H1 (cell line): ENCODE data around the gene BRMS1. TPM values are rescaled to one million over a fixed set of nuclear protein-coding genes. Genes with fewer than 3 reads are reported as not detected.

Source experiments
- CTCF ChIA-PET: fragments of 300-600 bp; sonication (Branson Sonifier 250); formaldehyde crosslinking; loops from one replicate; lab custom pipeline; 2021; ENCODE audit not compliant: partially characterized antibody; lab: Charles Lee
- POLR2A ChIA-PET: fragments of 300-600 bp; sonication (Branson Sonifier 250); formaldehyde crosslinking; loops from one replicate; lab custom pipeline; 2021; ENCODE audit warnings: inconsistent platforms; ENCODE audit not compliant: partially characterized antibody; lab: Charles Lee
- DNase-seq, 2 experiments: peaks; one replicate each; pipeline versions ENCODE4 v3.0.0 to v3.0.0-alpha.2; 2010 to 2022; ENCODE audit warnings: low spot score in 2 of 2, low read depth in 1 of 2, mixed read lengths in 1 of 2
- FAIRE-seq: peaks from 2 replicates; lab custom pipeline; 2011; peaks lifted over from hg19 to GRCh38; lab: Jason Lieb, UNC
- H2AFZ ChIP-seq: 2 replicates; pipeline ENCODE4 v1.8.1; 2012; ENCODE audit warnings: low read length, inconsistent platforms
- H2AK5ac ChIP-seq: 2 replicates; pipeline ENCODE4 v1.6.1; 2013; ENCODE audit warnings: low read depth, low read length
- H2BK120ac ChIP-seq: replicated peaks from 2 replicates; pipeline ENCODE3; 2013; ENCODE audit warnings: low read depth, low read length, inconsistent platforms
- H2BK12ac ChIP-seq: 2 replicates; pipeline ENCODE4 v1.6.1; 2013; ENCODE audit warnings: low read depth, low read length
- H2BK15ac ChIP-seq: 2 replicates; pipeline ENCODE4 v1.6.1; 2013; ENCODE audit warnings: low read length
- H2BK20ac ChIP-seq: 2 replicates; pipeline ENCODE4 v1.6.1; 2013; ENCODE audit warnings: low read length
- H2BK5ac ChIP-seq: 2 replicates; pipeline ENCODE4 v1.6.1; 2013; ENCODE audit warnings: low read depth, low read length
- H3K14ac ChIP-seq: 2 replicates; pipeline ENCODE4 v1.6.1; 2013; ENCODE audit warnings: inconsistent platforms; ENCODE audit not compliant: insufficient read length
- H3K18ac ChIP-seq: 2 replicates; pipeline ENCODE4 v1.6.1; 2013; ENCODE audit warnings: low read length; ENCODE audit errors: extremely low read depth
- H3K23ac ChIP-seq: 2 replicates; pipeline ENCODE4 v1.6.1; 2013; ENCODE audit warnings: inconsistent platforms; ENCODE audit not compliant: insufficient read length
- H3K23me2 ChIP-seq: 2 replicates; pipeline ENCODE4 v1.6.1; 2013; ENCODE audit warnings: low read depth, low read length
- H3K27ac ChIP-seq: 2 replicates; pipeline ENCODE4 v1.6.1; 2011; ENCODE audit warnings: low read depth, low read length, inconsistent platforms
- H3K27me3 ChIP-seq, 4 experiments: replicated peaks in 1 of 4; 1 replicate in 1 of 4; 2 replicates in 3 of 4; pipeline versions ENCODE4 v1.6.1 to v1.8.1; 2011 to 2013; ENCODE audit warnings: low read length in 3 of 4, mild to moderate bottlenecking in 3 of 4, inconsistent platforms in 2 of 4, mixed read lengths in 2 of 4, moderate library complexity in 1 of 4; ENCODE audit not compliant: control insufficient read depth in 3 of 4, insufficient read depth in 3 of 4; ENCODE audit errors: extremely low read depth in 1 of 4
- H3K36me3 ChIP-seq, 4 experiments: 2 replicates each; pipeline versions ENCODE4 v1.6.1 to v1.8.1; 2011 to 2013; ENCODE audit warnings: mild to moderate bottlenecking in 4 of 4, low read length in 3 of 4, moderate library complexity in 2 of 4, control low read depth in 1 of 4, inconsistent platforms in 1 of 4; ENCODE audit not compliant: insufficient read depth in 4 of 4, control insufficient read depth in 2 of 4
- H3K4ac ChIP-seq: replicated peaks from 2 replicates; pipeline ENCODE3; 2013; ENCODE audit warnings: low read length, low read depth, mixed read lengths, inconsistent platforms; ENCODE audit not compliant: insufficient read length
- H3K4me1 ChIP-seq, 4 experiments: replicated peaks in 1 of 4; 1 replicate in 1 of 4; 2 replicates in 3 of 4; pipeline versions ENCODE4 v1.6.1 to v1.8.1; 2011 to 2013; ENCODE audit warnings: low read length in 3 of 4, inconsistent platforms in 2 of 4, mixed read lengths in 1 of 4; ENCODE audit not compliant: insufficient read depth in 4 of 4, control insufficient read depth in 3 of 4
- H3K4me2 ChIP-seq, 2 experiments: 2 replicates each; pipeline versions ENCODE4 v1.6.1 to v1.8.1; 2011 to 2013; ENCODE audit warnings: low read depth in 2 of 2, low read length in 2 of 2, control low read depth in 1 of 2, inconsistent platforms in 1 of 2, mild to moderate bottlenecking in 1 of 2; ENCODE audit not compliant: insufficient read depth in 1 of 2
- H3K4me3 ChIP-seq, 4 experiments: fragments of 200-600, 300-600 bp in 1 of 4; sonication (generic), shearing (Covaris generic), sonication (Bioruptor Twin) in 1 of 4; 2 replicates each; pipeline versions ENCODE4 v1.5.1 to v1.8.1; 2011 to 2016; ENCODE audit warnings: low read length in 4 of 4, low read depth in 3 of 4, control low read depth in 2 of 4, inconsistent platforms in 2 of 4, mild to moderate bottlenecking in 2 of 4, mixed read lengths in 1 of 4, moderate library complexity in 1 of 4; ENCODE audit not compliant: insufficient read depth in 2 of 4; ENCODE audit errors: extremely low read depth in 1 of 4
- H3K56ac ChIP-seq: replicated peaks from 2 replicates; pipeline ENCODE3; 2013; ENCODE audit warnings: low read depth, mild to moderate bottlenecking, mixed read lengths, low read length, inconsistent platforms; ENCODE audit not compliant: insufficient read length
- H3K79me1 ChIP-seq: 2 replicates; pipeline ENCODE4 v1.6.1; 2013; ENCODE audit warnings: low read depth, low read length, control low read depth
- H3K79me2 ChIP-seq, 2 experiments: 2 replicates each; pipeline versions ENCODE4 v1.6.1 to v1.8.1; 2012 to 2013; ENCODE audit warnings: low read length in 2 of 2, mild to moderate bottlenecking in 2 of 2, inconsistent platforms in 1 of 2; ENCODE audit not compliant: insufficient read depth in 2 of 2, control insufficient read depth in 1 of 2
- H3K9ac ChIP-seq, 4 experiments: replicated peaks in 1 of 4; 1 replicate in 1 of 4; 2 replicates in 3 of 4; pipeline versions ENCODE4 v1.6.1 to v1.8.1; 2011 to 2013; ENCODE audit warnings: low read depth in 3 of 4, low read length in 3 of 4, control low read depth in 2 of 4, mild to moderate bottlenecking in 2 of 4, moderate library complexity in 2 of 4, inconsistent platforms in 1 of 4; ENCODE audit errors: extremely low read depth in 1 of 4
- H3K9me3 ChIP-seq, 2 experiments: 2 replicates each; pipeline versions ENCODE4 v1.6.1 to v1.8.1; 2012 to 2013; ENCODE audit warnings: mild to moderate bottlenecking in 2 of 2, moderate library complexity in 2 of 2, control low read depth in 1 of 2, inconsistent platforms in 1 of 2, low read depth in 1 of 2, low read length in 1 of 2, mixed read lengths in 1 of 2; ENCODE audit not compliant: insufficient read depth in 2 of 2
- H4K20me1 ChIP-seq, 2 experiments: replicated peaks in 1 of 2; 2 replicates each; pipeline versions ENCODE3 to v1.8.1; 2011 to 2013; ENCODE audit warnings: inconsistent platforms in 2 of 2, low read length in 2 of 2, mild to moderate bottlenecking in 1 of 2; ENCODE audit not compliant: insufficient read depth in 2 of 2, control insufficient read depth in 1 of 2
- H4K5ac ChIP-seq: 2 replicates; pipeline ENCODE4 v1.6.1; 2013; ENCODE audit warnings: low read length, low read depth, mixed read lengths, inconsistent platforms; ENCODE audit not compliant: insufficient read length
- H4K8ac ChIP-seq: 2 replicates; pipeline ENCODE4 v1.8.0; 2013; ENCODE audit warnings: mild to moderate bottlenecking, moderate library complexity, low read length, inconsistent platforms; ENCODE audit not compliant: insufficient read depth; ENCODE audit errors: extremely low read depth
- H4K91ac ChIP-seq: replicated peaks from 2 replicates; pipeline ENCODE3; 2013; ENCODE audit warnings: low read length, mixed read lengths, inconsistent platforms; ENCODE audit not compliant: insufficient read length
- CHD1 ChIP-seq: IDR thresholded peaks from 2 replicates; pipeline ENCODE4 v1.6.1; 2012; ENCODE audit warnings: low read depth, low read length, improper control_type of control experiment
- CTBP2 ChIP-seq: IDR thresholded peaks from 2 replicates; pipeline ENCODE4 v1.7.0; 2011; ENCODE audit warnings: borderline replicate concordance, mild to moderate bottlenecking, moderate library complexity, mixed read lengths, low read length; ENCODE audit not compliant: insufficient read depth, insufficient read length
- EP300 ChIP-seq, 2 experiments: IDR thresholded peaks; 1 replicate in 1 of 2; 2 replicates in 1 of 2; pipeline ENCODE4 v1.6.1; 2011 to 2012; ENCODE audit warnings: low read depth in 2 of 2, low read length in 2 of 2, mild to moderate bottlenecking in 2 of 2, borderline replicate concordance in 1 of 2, inconsistent platforms in 1 of 2, moderate library complexity in 1 of 2
- FOSL1 ChIP-seq: IDR thresholded peaks from 2 replicates; pipeline ENCODE4 v1.6.1; 2011; ENCODE audit warnings: mild to moderate bottlenecking, low read depth, low read length, moderate library complexity; ENCODE audit not compliant: insufficient read depth
- KDM4A ChIP-seq: IDR thresholded peaks from one replicate; pipeline ENCODE4 v1.7.1; 2012; ENCODE audit warnings: low read depth, mild to moderate bottlenecking, moderate library complexity, low read length, inconsistent platforms; ENCODE audit not compliant: severe bottlenecking
- POLR2A ChIP-seq, 2 experiments: IDR thresholded peaks; 1 replicate in 1 of 2; 2 replicates in 1 of 2; pipeline ENCODE4 v1.6.1; 2011; ENCODE audit warnings: low read depth in 2 of 2, low read length in 2 of 2, mild to moderate bottlenecking in 2 of 2; ENCODE audit errors: control extremely low read depth in 1 of 2
- POU5F1 ChIP-seq: IDR thresholded peaks from 2 replicates; pipeline ENCODE4 v1.6.1; 2011; ENCODE audit warnings: low read depth, mild to moderate bottlenecking, low read length, moderate library complexity
- RFX5 ChIP-seq: IDR thresholded peaks from 2 replicates; pipeline ENCODE4 v1.6.1; 2011; ENCODE audit warnings: low read depth, low read length, improper control_type of control experiment, borderline replicate concordance
- SIRT6 ChIP-seq: IDR thresholded peaks from one replicate; pipeline ENCODE4 v1.7.1; 2012; ENCODE audit warnings: low read length, inconsistent platforms
- SP2 ChIP-seq: IDR thresholded peaks from 2 replicates; pipeline ENCODE4 v1.6.1; 2012; ENCODE audit warnings: mild to moderate bottlenecking, low read length, inconsistent platforms
- SRF ChIP-seq: IDR thresholded peaks from 2 replicates; pipeline ENCODE4 v1.6.1; 2011; ENCODE audit warnings: mild to moderate bottlenecking, low read depth, low read length, moderate library complexity
- TCF12 ChIP-seq: IDR thresholded peaks from 2 replicates; pipeline ENCODE4 v1.6.1; 2011; ENCODE audit warnings: low read depth, mild to moderate bottlenecking, low read length
- ZNF274 ChIP-seq: IDR thresholded peaks from 2 replicates; pipeline ENCODE4 v1.7.0; 2012; ENCODE audit warnings: low read length, borderline replicate concordance; ENCODE audit errors: extremely low read depth
- WGBS, 2 experiments: shearing (Covaris generic) in 1 of 2; methylation state at CpG; one replicate each; pipeline versions ENCODE4 v1.1.6 to v1.1.7; 2013 to 2015; ENCODE audit warnings: low lambda C conversion rate in 2 of 2, mixed read lengths in 2 of 2, inconsistent platforms in 1 of 2, low coverage in 1 of 2, missing lambda C conversion rate in 1 of 2; ENCODE audit not compliant: insufficient replicate concordance in 2 of 2, insufficient coverage in 1 of 2, insufficient read length in 1 of 2; ENCODE audit errors: extremely low coverage in 1 of 2, missing lambda C conversion rate in 1 of 2; 5-methylcytosine and 5-hydroxymethylcytosine counted together
- polyA plus RNA-seq, 7 experiments: library from polyadenylated mRNA; depleted of rRNA in 3 of 7; stranded (reverse) in 5 of 7; unstranded in 2 of 7; fragments of >200 nt in 5 of 7; fragments of 200-250 nt in 2 of 7; gene quantifications; 1 replicate in 5 of 7; 2 replicates in 1 of 7; 4 replicates in 1 of 7; pipeline versions ENCODE4 v1.2.1 to v1.2.3, GENCODE V29; 2011 to 2013; ENCODE audit warnings: missing spikeins in 2 of 7, mixed read lengths in 2 of 7
- total RNA-seq: library from RNA; stranded (reverse); fragmentation: NEBNext Ultra II Directional; extraction: Animal tissue kit (Norgen Biotek cat#: 25700); gene quantifications from 2 replicates; pipeline ENCODE4 v1.2.1, GENCODE V29; 2021

Gene BRMS1
- total and polyA plus RNA-seq, 2 of the 8 experiments (the other 6 are each of a cell fraction or from before 2014, with no cell fraction given): 39.2 to 46.1 TPM

DNA sequence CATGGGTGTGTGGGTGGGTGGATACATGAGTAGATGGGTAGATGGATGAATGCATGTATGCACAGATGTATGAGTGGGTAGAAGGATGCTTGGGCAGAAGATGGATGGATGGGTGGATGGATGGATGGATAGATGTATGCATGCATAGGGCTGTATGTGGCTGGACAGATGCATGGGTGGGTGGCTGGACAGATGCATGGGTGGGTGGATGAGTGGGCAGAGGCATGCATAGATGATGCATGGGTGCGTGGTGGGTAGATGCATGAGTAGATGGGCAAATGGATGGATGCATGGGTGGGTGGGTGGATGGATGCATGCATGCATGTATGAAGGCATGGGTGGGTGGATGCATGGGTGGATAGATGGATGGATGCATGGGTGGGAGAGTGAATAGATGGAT is 21.2 kb downstream of the BRMS1 start:
- H2BK12ac ChIP-seq: peak overlapping the region; percentile 12; the same call in 1 of the 2 replicates
- FAIRE-seq: no peak
- CTCF ChIA-PET: interaction anchor here (1.2 to 4.0 kb wide), 3 partner anchors 11 to 40 kb away, joined by 3 to 73 read pairs (median 6); no protein-coding TSS in a partner anchor
- peaks cover 0 to 7% (median 7%) of the 10 kb centered on the region in 4 experiments; a peak in 3 of 7 replicates for H3K27me3 ChIP-seq
- no peak overlapping the region for H2BK5ac ChIP-seq
- H3K4me3 ChIP-seq: no peak overlapping the region
- no peak overlapping the region for H3K27ac ChIP-seq
- POLR2A ChIA-PET: interaction anchor here (2.2 kb wide), 1 partner anchor 10 kb away, joined by 6 read pairs; no protein-coding TSS in a partner anchor
- no peak overlapping the region for H2AFZ ChIP-seq
- H3K9ac ChIP-seq: no peak overlapping the region
- no peak overlapping the region for H3K18ac ChIP-seq
- H3K23me2 ChIP-seq: peaks cover 3% of the 10 kb centered on the region; the same call in 1 of the 2 replicates
- no peak for DNase-seq
- no peak overlapping the region for H3K14ac ChIP-seq
- H3K9me3 ChIP-seq: no peaks in the 10 kb centered on the region
- WGBS, 2 experiments: 93% methylated on average over 1 of the region's 1 CpG; no CpG with 5 or more reads in 1 of the 2 experiments
- no peak overlapping the region for H3K4ac ChIP-seq
- H2BK20ac ChIP-seq: no peak overlapping the region
- no peak overlapping the region for H2BK120ac ChIP-seq
- no peaks in the 10 kb centered on the region for H3K79me2 ChIP-seq
- H3K56ac ChIP-seq: no peak overlapping the region
- H4K91ac ChIP-seq: no peak overlapping the region
- H3K4me1 ChIP-seq: peaks cover 3 to 11% (median 7%) of the 10 kb centered on the region in 4 experiments; a peak in 6 of 7 replicates
- H2AK5ac ChIP-seq: no peak overlapping the region
- H2BK15ac ChIP-seq: no peak overlapping the region
- H3K23ac ChIP-seq: no peak overlapping the region
- no peak overlapping the region for H4K5ac ChIP-seq
- no peak overlapping the region for H4K8ac ChIP-seq
- TF ChIP-seq SIRT6: no peak
- no peak for TF ChIP-seq RFX5
- TF ChIP-seq POLR2A (IDR thresholded peaks at IDR 0.05; ENCODE audit: control extremely low read depth in 1 of 2, low read depth in 2 of 2, low read length in 2 of 2): no peak
- TF ChIP-seq TCF12: no peak
- TF ChIP-seq SRF: no peak
- TF ChIP-seq FOSL1: no peak
- TF ChIP-seq SP2: no peak
- TF ChIP-seq POU5F1: no peak
- TF ChIP-seq ZNF274: no peak
- TF ChIP-seq CHD1: no peak
- TF ChIP-seq CTBP2: no peak
- TF ChIP-seq KDM4A: no peak
- no peak for TF ChIP-seq EP300 (IDR thresholded peaks at IDR 0.05; ENCODE audit: borderline replicate concordance in 1 of 2, low read depth in 2 of 2, low read length in 2 of 2)
- TF ChIP-seq, all 59 proteins: peak for 0
- Histone ChIP-seq H4K20me1 (no peaks in the 10 kb centered on the region), H3K4me2 (no peak overlapping the region), H3K79me1 (no peaks in the 10 kb centered on the region), H3K36me3 (no peaks in the 10 kb centered on the region)
